Effector memory CD4-positive, alpha-beta T cell (primary cell): ENCODE measurements around the gene TMEM231.
"Not testable (repeated sequence)": the region's sequence is repeated elsewhere in the genome, so short reads cannot be mapped to it uniquely, and the experiment has no call there.

Experiments
- DNase-seq, 3 donors: peaks; one replicate each; pipeline ENCODE4 v3.0.0-alpha.2; 2020
- H3K27ac ChIP-seq: 2 replicates; pipeline ENCODE4 v1.7.0; 2013; ENCODE audit warnings: mild to moderate bottlenecking, low read length, moderate library complexity; ENCODE audit not compliant: insufficient read depth, poor library complexity, severe bottlenecking
- H3K27me3 ChIP-seq: replicated peaks from 2 replicates; pipeline ENCODE4 v1.7.0; 2013; ENCODE audit warnings: mild to moderate bottlenecking, low read length; ENCODE audit not compliant: insufficient read depth, control insufficient read depth, poor library complexity, severe bottlenecking
- H3K36me3 ChIP-seq: 2 replicates; pipeline ENCODE4 v1.7.0; 2013; ENCODE audit warnings: mild to moderate bottlenecking, low read length, moderate library complexity; ENCODE audit not compliant: control insufficient read depth, insufficient read depth
- H3K4me1 ChIP-seq: 2 replicates; pipeline ENCODE4 v1.7.0; 2013; ENCODE audit warnings: low read length, mild to moderate bottlenecking; ENCODE audit not compliant: control insufficient read depth, insufficient read depth, poor library complexity, severe bottlenecking
- H3K4me3 ChIP-seq: 2 replicates; pipeline ENCODE4 v1.7.0; 2013; ENCODE audit warnings: low read length, low read depth, mild to moderate bottlenecking; ENCODE audit not compliant: insufficient read depth, poor library complexity, severe bottlenecking
- H3K9me3 ChIP-seq: 2 replicates; pipeline ENCODE4 v1.7.0; 2013; ENCODE audit warnings: mild to moderate bottlenecking, low read length, moderate library complexity; ENCODE audit not compliant: control insufficient read depth

TMEM231 gene

DNA sequence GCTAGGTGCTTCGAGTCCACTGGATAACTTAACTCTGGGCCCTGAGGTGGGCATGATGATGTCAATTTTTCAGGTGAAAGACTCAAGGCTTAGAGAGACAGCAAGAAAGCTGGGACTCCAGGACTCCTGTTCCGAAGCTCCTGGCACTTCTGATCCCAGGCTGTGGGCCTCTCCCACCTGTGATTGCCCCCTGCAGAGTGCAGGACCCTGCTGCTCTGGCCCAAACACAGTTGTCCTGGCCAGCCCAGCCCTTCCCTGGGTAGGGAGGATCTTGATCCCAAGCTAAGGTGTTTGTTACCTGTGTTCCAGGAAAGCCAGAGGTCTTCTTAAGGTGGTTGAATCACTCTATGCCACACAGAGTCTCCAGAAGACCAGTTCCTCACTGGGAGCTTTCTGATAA is 23.3 kb downstream of the TMEM231 start:
- Histone ChIP-seq H3K27me3 (no peaks in the 10 kb centered on the region), H3K36me3 (no peaks in the 10 kb centered on the region), H3K9me3 (no peaks in the 10 kb centered on the region)

DNA sequence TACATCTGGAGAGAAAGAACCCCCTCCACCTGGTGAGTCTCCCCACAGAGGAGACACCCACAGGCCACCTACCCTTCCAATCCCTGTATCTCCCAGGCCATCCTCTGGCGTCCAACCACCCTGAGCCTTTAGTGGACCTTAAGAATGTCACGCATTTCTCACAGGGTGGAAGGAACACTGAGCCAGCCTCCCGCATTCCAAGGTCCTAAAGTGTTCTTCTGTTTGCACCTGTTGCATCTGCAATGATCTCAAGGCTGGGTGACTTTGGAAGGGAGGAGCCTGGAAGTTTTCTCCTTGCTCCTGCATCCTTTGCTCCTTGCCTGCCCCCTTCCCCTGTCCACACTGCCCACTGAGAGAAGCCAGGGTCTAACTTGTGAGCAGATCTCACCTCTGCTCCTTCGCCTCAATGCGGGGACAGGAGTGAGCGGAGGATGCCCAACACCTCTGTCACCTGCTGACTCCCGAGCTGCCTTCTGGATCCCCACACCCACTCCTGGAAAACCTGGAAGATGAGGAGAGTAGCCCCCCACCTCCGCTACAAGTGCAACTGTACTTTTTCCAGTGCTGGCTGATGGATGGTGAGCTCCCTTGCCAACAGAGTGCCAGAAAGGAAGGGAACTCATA is 23.8 kb downstream of the TMEM231 start:
- Histone ChIP-seq H3K36me3 (no peaks in the 10 kb centered on the region), H3K4me1 (no peaks in the 10 kb centered on the region), H3K27me3 (no peaks in the 10 kb centered on the region), H3K4me3 (no peak overlapping the region), H3K27ac (no peak overlapping the region), H3K9me3 (no peaks in the 10 kb centered on the region)
- DNase-seq, result no peak

More for the DNA sequence above, 23.3 kb downstream of the TMEM231 start:
- Histone ChIP-seq H3K4me3 (no peak overlapping the region), H3K4me1 (no peaks in the 10 kb centered on the region), H3K27ac (no peak overlapping the region)
- no peak for DNase-seq

- no peaks in the 10 kb centered on the region for H3K4me1 ChIP-seq
- no peak for DNase-seq
- H3K4me3 ChIP-seq, result no peak overlapping the region
- no peaks in the 10 kb centered on the region for H3K9me3 ChIP-seq
- no peaks in the 10 kb centered on the region for H3K27me3 ChIP-seq
- no peak overlapping the region for H3K27ac ChIP-seq
- no peaks in the 10 kb centered on the region for H3K36me3 ChIP-seq
Observed at GRCh38 chr16:75529959-75530358, 26.1 kb downstream of the TMEM231 start.

DNA sequence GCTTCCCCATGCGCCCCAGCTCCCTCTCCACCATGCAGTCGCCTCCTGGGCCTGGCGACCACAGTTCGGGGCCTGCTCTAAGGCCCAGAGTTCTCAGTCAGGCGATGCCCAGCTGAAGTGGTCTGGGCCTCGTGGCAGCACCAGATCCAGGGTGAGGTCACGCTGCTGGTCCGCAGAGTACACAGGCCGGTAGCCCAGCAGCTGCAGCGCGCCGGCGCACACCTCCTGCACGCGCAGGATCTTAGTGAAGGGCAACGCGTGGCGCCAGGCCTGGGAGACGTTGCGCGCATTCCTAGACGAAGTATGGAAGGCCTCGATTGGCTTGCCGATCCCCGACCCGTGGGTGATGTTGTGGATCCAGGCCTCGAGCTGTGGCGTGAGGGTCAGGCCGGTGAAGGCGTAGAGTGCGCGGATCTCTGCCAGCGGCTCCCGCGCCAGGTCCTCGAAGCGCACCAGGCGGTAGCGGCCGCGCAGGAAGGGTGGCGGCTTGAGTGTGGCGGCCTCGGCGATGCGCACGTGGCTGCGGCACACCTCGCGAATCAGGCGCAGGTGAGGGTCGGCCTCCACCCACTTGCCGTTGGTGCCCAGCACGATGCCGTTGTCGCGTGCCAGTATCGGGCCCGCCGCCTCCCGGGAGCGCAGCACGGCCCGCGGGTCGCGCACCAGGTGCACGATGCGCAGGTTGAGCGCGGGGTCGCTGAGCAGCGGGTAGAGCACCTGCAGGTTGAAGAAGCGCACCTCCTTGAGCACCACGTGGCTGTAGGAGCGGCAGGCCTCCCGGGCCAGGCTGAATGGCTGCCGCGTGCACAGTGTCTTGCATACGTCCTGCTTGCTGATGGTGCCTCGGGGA is 26.8 kb downstream of the TMEM231 start:
- no peaks in the 10 kb centered on the region for H3K9me3 ChIP-seq
- no peaks in the 10 kb centered on the region for H3K4me1 ChIP-seq
- H3K4me3 ChIP-seq, result no peak overlapping the region
- H3K36me3 ChIP-seq, result no peaks in the 10 kb centered on the region
- H3K27me3 ChIP-seq, result no peaks in the 10 kb centered on the region
- H3K27ac ChIP-seq, result no peak overlapping the region
- no peak for DNase-seq

- H3K27ac ChIP-seq, result no peak overlapping the region
- no peaks in the 10 kb centered on the region for H3K36me3 ChIP-seq
- no peak overlapping the region for H3K4me3 ChIP-seq
- no peaks in the 10 kb centered on the region for H3K27me3 ChIP-seq
- no peaks in the 10 kb centered on the region for H3K9me3 ChIP-seq
- no peaks in the 10 kb centered on the region for H3K4me1 ChIP-seq
- DNase-seq, result no peak
Observed at GRCh38 chr16:75527825-75528299, 28.2 kb downstream of the TMEM231 start.

DNA sequence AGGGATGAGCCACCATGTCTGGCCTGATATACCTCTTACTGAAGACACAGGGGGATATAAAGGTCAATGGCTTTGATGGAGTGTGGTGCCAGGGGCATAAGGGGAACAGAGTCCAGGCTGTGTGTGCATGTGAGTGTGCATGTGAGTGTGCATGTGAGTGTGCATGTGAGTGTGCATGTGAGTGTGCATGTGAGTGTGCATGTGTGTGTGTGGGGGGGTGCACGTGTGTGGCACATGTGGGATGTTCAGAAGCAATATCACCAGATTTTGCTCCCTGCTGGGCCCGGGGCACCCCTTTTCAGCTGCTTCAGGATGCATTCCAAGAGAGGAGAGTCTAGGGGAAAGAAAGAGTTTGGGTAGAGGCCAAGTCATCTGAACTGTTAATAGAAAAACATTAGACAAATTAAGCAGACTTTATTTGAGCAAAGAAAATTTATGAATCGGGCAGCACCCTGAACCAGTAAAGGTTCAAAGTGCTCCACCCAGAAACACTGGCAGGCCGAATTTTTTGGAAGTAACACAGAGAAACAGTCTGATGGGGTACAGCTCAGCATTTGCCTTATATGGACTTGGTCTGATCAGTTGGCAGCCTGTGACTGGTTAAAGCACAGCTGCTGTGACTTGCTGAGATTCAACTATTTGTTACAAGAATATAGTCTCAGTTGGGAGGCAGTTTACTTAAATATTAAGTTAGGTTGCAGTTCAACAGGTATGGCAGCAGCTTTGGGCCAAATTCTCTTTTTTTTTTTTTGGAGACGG is 29.8 kb downstream of the TMEM231 start:
- H3K4me3 ChIP-seq, result no peak overlapping the region
- no peaks in the 10 kb centered on the region for H3K36me3 ChIP-seq
- H3K9me3 ChIP-seq, result no peaks in the 10 kb centered on the region
- no peak overlapping the region for H3K27ac ChIP-seq
- DNase-seq, result no peak
- H3K27me3 ChIP-seq, result no peaks in the 10 kb centered on the region
- no peaks in the 10 kb centered on the region for H3K4me1 ChIP-seq

DNA sequence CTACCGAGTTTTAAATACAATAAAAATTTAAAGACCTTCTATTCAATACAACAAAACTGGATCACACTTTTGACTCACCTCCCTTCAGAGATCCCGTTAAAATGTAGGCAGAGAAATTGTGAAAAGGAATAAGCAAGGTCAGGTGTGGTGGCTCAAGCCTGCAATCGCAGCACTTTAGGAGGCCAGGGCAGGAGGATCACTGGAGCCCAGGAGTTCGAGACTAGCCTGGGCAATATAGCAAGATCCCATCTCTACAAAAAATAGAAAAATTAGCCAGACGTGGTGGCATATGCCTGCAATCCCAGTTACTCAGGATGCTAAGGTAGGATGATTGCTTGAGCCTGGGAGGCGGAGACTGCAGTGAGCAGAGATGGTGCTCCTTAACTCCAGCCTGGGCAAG is 36.9 kb downstream of the TMEM231 start:
- H3K27me3 ChIP-seq, result no peaks in the 10 kb centered on the region
- H3K4me1 ChIP-seq, result no peaks in the 10 kb centered on the region
- H3K27ac ChIP-seq, result no peak overlapping the region
- no peak overlapping the region for H3K4me3 ChIP-seq
- no peaks in the 10 kb centered on the region for H3K9me3 ChIP-seq
- no peak for DNase-seq
- H3K36me3 ChIP-seq, result no peaks in the 10 kb centered on the region

DNA sequence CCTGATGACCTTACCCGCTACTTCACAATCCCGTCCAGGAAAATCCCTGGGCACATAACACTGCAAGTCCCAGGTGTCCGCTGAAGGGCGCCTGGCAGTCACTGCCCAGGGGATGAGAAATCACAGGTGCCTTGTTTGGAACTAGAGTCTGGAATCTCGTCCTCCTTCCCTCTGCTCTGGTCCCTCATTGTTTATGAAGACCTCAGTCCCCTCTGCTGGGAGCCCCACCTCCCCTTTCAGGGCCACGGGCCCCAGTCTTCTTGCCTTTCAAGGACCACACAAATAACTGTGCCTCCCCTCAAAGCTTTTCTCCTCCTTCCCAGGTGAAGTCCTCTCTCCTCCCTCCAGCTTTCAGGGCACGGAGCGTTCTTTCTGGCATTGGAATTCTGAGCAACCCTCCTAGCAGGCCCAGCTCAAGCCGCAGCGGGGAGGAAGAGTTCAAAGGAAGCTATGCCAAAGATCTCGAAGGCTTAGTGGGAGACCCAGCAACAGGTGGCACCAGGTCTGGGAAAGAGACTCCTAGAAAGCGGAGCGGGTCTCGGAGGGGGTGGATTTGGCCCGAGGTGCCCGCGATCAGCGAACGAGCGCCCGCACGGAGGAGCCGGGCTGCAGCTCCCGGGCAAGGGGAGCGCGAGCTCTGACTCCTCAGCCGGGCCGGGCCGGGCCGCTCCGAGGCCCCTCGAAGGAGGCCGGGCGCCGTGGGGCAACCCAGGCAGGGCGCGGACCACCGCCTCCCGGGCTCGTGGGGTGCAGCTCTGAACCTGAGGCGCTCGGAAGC is 39.7 kb downstream of the TMEM231 start:
- H3K4me1 ChIP-seq, DNase-seq, H3K36me3 ChIP-seq, H3K9me3 ChIP-seq, H3K27me3 ChIP-seq: not testable (repeated sequence)
- Histone ChIP-seq H3K27ac (peak overlapping the region; percentile 75), H3K4me3 (peak overlapping the region; percentile 92)

DNA sequence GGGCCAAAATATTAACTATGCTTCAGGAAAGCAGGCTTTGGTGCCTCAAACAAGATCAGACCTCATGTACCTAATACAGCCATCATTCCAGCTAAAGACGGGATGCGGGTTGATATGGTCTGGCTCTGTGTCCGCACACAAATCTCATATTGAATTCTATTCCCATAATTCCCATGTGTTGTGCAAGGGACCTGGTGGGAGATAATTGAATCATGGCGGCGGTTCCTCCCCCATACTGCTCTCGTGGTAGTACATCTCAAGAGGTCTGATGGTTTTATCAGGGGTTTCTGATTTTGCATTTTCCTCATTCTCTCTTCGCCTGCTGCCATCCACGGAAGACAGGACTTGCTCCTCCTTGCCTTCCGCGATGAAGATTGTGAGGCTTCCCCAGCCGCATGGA is 41.8 kb downstream of the TMEM231 start:
- no peak for DNase-seq
- H3K4me1 ChIP-seq, result no peaks in the 10 kb centered on the region
- no peaks in the 10 kb centered on the region for H3K36me3 ChIP-seq

More for the DNA sequence above, 41.8 kb downstream of the TMEM231 start:
- H3K27me3 ChIP-seq, result no peaks in the 10 kb centered on the region
- no peak overlapping the region for H3K27ac ChIP-seq
- H3K9me3 ChIP-seq, result no peaks in the 10 kb centered on the region
- H3K4me3 ChIP-seq, result no peak overlapping the region
